ENCODE data around the gene AFDN.

GRCh38 chr6:167918548-167919278 is 92.0 kb downstream of the AFDN start:
- no peak for TF ChIP-seq CTCF (conservative IDR thresholded peaks at IDR 0.05 in 1 of 2, IDR thresholded peaks at IDR 0.05 in 1 of 2; ENCODE audit: low read depth in 1 of 2, low read length in 2 of 2)
- TF ChIP-seq EZH2 (IDR thresholded peaks at IDR 0.05; ENCODE audit: low read length, missing control alignments): no peak
